GM12801 (cell line): ENCODE results near the gene SCNN1B.

Experiments used
- CTCF ChIP-seq: IDR thresholded peaks from one replicate; pipeline ENCODE4 v1.5.1; 2011; ENCODE audit warnings: control low read depth; ENCODE audit not compliant: insufficient read length; ENCODE audit errors: extremely low read depth

The SCNN1B gene

GRCh38 chr16:23424292-23424958 is 122.3 kb downstream of the SCNN1B start:
- no peak for TF ChIP-seq CTCF

GRCh38 chr16:23428351-23428750 is 126.2 kb downstream of the SCNN1B start:
- TF ChIP-seq CTCF: no peak
